HG03354 (cell line): ENCODE data around the gene CES1.
"Not testable (repeated sequence)": the region's sequence is repeated elsewhere in the genome, so short reads cannot be mapped to it uniquely, and the experiment has no call there.

Experiments used
- ATAC-seq: cut with Tn5 transposase; IDR thresholded peaks from one replicate; pipeline ENCODE4 v1.9.1; 2021; ENCODE audit warnings: mild to moderate bottlenecking; ENCODE audit not compliant: unreplicated experiment, poor library complexity, severe bottlenecking

The CES1 gene

DNA sequence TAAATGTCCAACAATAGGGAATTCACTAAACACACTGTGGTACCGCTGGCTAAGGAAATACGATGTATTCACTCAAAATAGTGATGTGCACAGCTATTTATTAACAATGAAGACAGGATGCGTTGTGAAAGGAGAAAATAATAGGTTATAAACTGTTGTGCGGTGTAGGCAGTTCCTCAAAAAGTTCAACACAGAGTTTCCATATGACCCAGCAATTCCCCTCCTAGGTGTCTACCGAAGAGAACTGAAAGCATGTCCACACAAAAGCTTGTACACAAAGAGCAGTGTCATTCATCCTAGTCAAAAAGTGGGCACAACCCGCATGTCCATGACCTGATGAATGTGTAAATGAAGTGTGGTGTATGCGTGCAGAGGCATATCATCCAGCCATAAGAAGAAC is 1.2 kb upstream of the CES1 start:
- ATAC-seq: peak; percentile 82

DNA sequence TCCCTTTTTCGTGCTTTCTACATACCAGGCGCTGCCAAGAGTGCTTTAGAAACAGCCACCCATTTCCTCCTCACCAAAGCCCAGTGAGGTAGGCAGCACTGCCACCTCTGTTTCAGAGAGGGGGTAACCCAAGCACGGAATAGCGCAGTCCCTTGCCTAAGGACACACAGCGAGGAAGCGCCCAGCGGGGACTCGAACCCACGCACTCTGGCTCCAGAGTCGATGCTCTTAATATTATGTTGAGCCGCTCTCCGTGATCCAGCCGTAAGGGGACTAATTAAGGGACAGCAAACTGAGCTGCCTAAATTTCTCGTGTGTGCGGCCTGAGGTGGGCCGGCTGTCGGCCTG is 497 bp downstream of the CES1 start:
- ATAC-seq: no peak

DNA sequence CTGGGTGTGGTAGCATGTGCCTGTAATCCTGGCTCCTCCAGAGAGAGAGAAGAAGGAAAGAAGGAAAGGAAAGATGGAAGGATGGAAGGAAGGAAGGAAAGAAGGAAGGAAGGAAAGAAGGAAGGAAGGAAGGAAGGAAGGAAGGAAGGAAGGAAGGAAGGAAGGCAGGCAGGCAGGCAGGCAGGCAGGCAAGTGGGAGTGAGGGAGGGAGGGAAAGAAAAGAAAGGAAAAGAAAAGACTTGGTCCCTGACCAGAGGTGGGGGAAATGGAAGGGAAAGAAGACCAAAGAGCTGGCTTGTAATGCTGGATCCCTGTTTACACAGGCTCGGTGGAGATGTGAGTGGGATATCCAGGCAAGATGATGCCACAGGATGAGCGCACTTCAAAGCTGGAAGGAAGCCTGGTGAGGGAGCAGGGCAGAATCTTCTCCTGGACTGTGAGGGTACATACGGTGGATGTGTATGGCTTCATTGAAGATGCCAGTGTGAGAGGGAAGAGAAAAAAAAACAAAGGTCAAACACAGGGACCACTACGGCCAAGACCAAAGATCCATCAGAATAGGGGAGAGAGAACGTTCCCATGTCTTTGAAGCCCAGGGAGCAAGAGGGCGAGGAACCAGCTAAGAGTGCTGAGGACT is 2.1 kb downstream of the CES1 start:
- ATAC-seq: no peak

DNA sequence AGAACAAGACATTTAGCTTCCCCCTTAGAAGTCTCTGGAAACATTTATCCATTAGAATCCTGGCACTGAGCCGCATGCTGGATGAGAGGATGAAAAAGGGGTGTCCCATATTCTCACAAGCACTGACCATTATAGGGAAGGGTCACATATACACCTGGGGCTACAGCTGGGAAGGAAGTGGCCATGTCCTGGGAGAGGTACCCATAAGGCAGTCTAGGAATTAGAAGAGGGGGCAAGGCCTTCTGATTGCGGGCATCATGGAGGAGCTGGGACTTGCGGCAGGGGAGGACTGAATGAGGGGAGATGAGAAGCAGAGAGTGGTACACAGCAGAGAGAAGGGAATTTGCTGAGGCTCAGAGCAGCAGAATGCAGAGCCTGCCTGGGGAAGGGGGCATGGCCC is 3.7 kb downstream of the CES1 start:
- not testable (repeated sequence) for ATAC-seq

DNA sequence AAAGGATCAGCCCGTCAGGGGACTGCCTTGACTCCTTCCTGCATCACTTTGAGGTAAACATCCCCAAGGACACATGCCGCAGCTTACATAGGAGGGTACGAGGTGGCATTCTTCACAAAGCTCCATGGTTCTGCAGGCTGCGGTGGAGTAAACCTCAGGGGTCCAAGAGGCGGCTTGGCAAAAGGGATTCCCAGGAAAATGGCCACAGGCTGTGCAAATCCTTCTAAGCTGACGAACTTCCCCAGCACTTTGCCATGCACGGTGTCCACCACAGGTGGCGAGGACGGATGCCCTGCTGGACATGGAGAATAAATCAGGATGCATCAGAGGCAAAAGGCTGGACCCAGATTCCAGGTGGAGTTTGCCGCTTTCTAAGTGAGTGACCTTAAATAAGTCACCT is 4.2 kb downstream of the CES1 start:
- ATAC-seq: no peak

DNA sequence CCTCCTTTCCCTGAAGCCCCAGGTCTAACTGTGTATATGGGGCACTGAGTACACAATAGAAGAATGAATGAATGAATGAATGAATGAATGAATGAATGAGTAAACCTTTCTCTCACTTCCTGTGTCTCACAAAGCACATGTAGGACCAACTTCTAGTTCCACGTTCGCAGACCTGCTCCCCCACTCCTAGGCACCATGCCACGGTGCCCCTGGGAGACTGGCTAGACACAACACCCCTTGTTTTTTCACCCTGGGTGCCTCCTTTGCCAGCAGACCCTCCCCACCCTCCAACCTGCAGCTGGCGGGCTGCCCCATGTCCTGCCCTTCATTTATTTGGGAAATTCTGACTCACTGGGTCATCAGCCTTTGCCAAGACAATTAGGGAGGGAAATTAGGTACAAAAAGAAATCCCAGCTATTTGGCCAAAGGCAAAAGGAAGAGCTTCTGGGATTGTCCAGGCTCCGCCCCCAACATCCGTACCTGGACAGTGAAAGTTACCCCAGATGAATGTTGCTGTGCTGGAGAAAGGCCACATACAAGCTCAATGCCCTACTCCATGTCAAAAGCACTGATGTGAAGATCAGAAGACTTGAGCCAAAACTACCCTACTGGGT is 7.7 kb downstream of the CES1 start:
- no peak for ATAC-seq

DNA sequence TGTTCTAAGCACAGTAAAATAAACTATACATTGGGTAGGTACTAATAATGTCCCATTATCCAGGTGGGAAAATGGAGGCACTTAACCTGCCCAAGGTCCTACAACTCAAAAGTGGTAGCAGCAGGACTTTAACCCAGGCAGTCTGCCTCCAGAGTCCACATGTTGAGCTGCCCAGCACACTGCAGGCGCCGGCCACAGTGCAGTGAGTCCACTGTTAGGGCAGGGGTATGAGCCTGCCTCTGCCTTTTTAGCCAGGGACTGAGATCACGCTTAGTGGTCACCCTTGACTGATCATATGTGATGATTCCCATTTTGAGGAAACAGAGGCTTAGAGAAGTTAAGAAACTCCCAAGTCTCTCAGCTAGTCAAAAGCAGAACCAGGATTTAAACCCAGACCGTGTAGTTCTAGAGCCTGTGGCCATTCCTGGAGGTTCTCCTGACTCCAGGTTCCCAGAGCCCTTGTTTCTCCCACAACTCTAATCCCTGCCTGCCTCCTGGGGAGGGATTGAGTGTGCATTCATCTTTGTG is 8.4 kb downstream of the CES1 start:
- no peak for ATAC-seq

DNA sequence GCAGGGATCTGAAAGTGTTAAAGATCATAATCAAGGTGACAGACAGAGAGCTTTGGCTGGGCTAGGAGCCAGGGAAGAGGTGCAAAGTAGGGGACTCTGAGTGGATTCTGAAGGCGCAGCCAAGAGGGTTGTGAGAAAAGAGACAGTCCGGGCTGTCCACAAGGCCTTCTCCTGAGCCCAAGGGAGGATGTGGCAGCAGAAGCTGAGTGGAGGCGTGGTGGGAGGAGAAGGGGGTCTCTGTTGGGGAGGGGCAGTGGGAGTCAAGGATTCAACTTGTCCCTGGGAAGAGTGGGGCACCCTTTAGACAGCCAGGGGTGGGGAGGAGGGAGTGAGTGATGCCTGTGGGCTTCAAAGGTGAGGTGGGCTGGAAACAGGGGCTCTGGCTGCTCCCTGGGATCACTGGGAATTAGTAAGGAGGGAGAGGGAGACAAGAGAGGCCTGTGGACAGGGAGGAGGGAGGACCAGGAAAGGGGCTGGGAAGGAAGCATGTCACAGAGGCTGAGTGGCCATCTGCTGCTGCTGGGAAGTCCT is 10.6 kb downstream of the CES1 start:
- no peak for ATAC-seq

DNA sequence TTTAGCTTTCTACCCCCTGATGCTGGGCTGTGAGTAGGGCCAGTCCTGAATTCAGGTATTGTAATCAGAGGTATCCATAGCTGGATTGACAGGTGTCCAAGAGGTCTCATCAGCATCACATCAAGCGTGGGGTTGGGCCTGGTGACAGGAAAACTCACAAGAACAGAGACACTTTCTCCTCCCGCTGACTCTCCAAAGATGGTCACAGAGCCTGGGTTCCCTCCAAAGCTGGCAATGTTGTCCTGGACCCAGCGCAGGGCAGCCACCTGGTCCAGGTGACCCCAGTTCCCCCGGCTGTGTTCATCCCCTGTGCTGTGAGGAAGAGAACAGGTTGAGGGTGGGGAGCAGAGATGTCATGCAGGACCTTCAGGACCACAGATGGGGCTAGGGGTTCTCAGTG is 11.7 kb downstream of the CES1 start:
- ATAC-seq: no peak

DNA sequence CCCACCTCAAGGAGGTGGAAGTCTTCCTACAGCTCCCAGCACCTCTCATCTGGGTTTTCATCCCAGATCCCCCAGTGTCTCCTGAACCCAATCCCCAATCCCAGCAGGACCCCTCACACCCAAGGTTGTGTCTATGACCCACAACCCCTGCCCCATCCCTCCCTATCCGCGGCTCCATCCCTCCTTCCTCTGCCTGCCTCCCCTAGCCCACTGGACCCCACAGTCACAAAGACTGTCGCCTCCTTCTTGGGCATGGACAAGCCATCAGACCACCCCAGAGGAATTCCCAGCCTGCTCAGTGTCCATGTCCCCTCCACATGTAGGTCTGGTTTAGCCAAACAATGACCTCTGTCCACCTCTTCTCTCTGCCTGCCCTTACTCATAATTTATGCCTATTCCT is 12.3 kb downstream of the CES1 start:
- no peak for ATAC-seq

DNA sequence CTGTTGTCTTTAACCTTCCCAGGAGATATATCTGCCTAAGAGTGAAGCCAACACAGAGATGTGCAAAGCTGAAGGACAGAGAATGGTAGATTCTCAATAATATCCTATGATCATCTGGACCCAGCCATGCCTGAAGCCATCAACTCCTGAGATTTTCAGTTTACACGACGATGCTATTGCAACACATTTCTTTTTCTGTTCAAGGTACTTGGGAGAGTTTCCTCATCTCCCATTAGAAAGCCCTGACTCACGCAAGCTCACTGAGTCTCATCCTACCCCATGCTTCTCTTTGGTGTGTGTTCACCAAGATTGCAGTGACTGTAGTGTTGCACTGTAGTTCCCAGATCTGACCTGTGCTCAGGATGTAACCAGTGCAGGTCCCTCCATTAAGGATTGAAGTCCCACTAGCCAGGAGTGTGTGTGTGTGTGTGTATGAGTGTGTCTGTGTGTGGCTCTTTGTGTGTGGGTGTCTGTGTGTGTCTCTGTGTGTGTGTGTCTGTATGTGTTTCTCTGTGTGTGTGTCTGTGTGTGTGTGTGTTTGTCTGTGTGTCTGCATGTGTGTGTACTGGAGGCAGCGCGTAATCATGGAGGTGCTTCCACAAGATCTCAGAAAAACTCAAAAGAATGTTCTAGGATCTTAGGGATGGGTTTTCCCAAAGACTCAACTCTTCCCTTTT is 15.5 kb downstream of the CES1 start:
- no peak for ATAC-seq

DNA sequence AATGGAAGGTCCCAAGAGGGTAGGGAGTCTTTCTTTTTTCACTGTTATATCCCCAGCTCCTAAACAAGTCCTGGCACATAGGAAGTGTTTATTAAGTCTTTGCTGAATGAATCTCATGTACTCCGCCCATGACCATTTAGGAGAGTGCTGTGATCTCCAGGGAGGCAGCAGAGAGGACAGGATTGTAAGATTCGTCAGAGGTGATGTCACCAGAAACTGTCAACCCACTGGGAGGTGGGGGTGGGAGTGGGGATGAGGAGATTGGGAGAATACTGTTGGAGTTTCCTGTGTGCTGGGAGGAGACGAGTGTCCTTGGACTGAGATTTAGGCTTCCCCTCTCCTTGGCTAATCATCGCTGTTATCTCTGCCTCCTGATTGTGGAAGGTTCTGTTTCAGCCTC is 16.7 kb downstream of the CES1 start:
- not testable (repeated sequence) for ATAC-seq

DNA sequence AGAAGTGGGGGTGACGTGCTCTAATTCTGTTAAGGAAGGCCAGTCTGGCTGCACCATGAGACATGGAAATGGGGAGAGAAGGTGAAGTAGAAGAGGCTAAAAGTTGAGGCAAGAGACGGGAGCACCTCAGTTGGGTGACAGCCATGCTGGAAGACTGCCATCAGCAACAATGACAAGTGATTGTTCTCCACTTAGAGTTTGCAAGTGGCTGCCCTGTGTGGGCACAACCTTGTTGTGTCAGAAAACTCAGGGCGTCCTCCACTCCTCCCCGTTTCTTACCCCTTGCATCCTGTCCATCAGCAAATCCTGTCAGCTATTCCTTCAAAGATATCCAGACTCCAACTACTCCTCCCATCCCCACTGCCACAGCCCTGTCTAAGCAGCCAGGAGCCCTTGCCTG is 17.6 kb downstream of the CES1 start:
- ATAC-seq: no peak

DNA sequence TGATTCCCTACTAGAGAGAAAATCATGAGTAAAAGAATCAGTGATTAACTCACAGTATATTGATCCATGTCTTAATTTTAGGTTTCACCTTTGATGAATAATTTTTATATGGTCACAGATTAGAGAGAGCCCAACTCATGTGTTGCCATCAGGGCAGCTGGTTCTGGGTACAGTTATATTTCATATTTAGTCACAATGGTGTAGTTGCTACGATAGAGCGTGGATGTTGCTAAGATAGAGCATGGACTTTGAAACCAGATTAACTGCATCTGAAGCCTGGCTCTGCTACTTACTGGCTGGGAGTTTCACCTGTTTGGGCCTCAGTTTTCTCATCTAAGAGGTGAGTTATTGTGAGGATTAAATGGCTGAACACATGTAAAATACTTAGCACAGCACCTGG is 18.7 kb downstream of the CES1 start:
- not testable (repeated sequence) for ATAC-seq

DNA sequence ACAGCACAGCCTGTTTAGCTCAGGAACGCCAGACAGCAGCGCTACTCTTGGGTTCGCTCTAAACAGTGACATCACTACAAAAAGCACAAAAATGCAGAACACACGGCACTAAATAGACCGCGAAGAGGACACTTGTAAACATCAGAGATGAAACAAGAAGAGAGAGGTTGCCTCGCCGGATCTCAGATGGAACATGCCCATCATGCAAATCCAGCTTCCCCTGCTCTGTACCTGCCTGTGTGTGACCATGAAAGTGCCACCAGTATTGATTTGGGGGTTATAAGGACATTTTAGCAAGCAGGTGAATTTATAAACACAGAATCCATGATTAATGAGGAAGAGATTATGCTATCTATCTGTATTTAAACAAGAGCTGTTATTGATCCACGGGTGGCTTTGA is 19.2 kb downstream of the CES1 start:
- not testable (repeated sequence) for ATAC-seq

DNA sequence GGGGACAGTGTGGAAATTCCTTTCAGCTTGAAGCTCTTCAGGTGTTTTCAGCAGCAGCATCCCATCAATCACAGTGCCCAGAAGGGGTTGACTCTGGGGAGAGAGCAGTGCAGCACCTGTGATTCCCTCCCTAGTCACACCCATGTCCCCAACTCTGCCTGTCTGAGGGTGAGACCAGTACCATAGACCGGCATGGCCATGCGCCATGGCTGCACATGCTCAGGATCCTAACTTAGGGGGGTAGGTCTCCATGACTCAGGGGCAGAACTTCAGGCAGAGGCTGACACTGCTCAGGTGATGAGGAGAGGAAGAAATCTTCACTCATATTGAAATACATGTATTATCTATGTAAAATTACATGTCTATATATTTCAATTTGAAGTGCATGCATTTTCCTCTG is 19.9 kb downstream of the CES1 start:
- ATAC-seq: no peak

DNA sequence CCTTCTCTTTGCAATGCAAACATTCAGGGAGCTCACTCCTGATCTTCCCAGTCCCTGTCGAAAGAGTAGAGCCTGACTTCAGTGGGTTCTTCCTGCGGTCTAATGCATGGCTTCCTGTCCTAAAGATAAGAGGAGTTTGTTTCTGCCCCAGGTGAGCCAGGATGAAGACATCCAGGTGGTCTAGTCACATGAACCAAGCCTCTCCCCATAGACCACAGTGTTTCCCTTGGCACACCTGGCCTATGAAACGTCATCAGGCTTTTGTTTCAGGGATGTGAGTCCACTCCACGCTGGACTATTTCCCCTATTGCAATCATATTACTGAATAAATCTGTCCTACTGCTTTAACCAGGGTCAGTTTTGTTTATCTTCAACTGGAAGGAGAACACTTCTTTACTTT is 21.1 kb downstream of the CES1 start:
- no peak for ATAC-seq

DNA sequence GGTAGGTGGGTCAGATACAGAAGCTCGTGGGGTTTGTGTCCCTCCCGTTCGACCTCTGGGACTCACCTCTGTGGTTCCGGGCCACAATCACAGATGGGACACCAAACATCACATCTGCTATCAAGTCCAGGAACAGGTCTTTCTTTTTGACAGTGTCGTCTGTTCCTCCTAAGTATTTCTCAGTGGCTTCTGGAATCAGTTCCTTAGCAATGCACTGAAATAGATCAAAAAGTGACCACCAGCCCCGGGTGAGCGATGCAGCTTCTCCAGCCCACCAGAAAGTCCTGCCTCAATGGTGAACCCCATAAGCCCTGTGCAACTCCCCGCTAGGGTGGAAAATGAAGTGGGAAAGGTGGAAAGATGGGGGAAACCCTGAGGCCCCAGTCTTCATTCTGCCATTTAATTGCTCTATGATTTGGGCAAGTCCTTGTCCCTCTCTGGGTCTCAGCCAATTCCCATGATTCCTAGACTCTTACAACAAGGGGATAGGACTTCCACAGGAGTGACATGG is 22.4 kb downstream of the CES1 start:
- ATAC-seq: no peak

DNA sequence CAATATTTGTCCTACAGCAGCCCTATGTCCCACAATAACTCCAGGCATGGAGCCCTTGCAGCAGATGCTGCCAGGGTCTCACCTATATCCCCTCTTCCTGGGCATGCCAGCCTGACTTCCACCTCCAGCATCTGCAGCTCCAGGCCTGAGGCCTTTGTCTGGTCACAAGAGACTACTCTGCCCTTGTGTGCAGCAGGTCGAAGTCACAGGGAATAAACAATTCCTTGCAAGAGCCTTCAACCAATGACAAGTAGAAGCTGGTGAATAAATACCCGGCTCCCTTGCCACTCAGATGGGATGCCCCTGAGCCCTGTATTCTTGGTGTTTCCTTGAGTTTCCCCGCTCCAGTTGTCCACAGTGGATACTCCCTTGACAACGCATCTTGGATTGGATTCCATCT is 23.0 kb downstream of the CES1 start:
- no peak for ATAC-seq

DNA sequence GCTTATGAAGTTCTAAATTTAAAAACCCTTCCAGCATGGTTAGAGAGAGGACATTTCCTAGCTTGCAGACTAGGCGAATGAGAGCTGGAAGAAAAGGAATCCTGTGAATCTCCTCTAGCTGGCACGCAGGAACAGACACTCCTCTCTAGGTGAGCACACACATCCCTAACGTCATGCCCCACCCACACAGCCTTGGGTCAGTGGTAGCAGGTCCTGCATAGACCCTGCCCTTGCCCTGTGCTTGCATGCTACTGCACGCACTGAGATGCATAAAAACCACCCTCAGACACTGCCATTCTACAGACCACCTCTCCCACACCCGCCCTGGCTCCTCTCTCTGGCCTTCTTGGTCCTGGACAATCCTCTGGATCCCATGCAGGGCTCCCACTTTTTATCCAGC is 23.5 kb downstream of the CES1 start:
- ATAC-seq: no peak

DNA sequence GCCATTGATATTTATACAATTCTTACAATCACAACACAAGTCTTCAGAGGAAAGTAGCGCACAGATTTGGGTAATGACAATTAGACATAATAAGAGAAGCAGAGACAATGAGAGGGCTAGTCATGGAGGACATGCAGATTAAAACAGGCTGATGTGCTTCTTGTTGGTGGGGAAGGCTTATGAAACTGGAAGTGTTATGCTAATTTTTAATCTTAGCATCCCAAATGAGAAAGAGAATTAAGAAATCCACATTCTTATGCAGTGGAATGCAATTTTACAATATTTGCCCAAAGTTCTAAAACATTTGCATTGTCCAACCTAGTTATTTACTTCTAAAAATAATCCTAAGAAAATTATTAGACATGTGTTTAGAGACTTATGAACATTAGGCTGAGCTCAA is 24.6 kb downstream of the CES1 start:
- not testable (repeated sequence) for ATAC-seq
